NCI-H146 treated with DMSO at 0.1 percent for 48 hours (cell line): ENCODE measurements around the gene TBATA.

Source experiments
- DNase-seq: peaks from one replicate; lab custom pipeline; 2025; ENCODE audit not compliant: unreplicated experiment; lab: John Stamatoyannopoulos, UW

The TBATA gene

DNA sequence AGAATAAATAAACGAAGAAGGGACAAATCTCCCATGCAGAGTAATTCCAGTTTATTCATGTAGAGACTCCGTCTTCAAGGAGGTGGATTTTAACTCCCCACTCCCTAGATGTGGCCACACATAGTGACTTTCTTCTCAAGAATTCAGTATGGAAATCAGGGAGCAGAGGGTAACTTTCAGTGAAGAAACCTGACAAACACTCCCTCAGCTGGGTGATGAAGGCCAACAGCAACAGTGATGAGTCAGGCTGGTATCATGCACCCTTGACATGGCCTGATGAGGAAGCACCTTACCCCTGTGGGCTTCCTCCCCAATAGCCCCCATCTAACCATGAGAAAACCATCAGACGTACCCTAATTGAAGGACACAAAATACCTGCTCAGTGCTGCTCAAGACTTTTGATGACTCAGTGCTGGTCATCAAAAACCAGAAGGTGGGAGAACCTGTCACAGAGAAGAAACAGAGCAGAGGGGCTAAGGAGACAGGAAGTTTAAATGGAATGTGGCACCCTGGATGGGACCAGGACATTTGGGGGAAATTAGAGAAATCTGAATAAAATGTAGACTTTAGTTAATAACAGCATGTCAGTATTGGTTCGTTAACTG, 62.3 kb downstream of the TBATA start:
- no peak for DNase-seq
